A549 (cell line): ENCODE measurements around the gene HDGF.

Experiments
- BHLHE40 ChIP-seq: IDR thresholded peaks from 2 replicates; pipeline ENCODE4 v1.6.1; 2012; ENCODE audit warnings: low read depth, low read length, inconsistent platforms
- JUNB ChIP-seq: fragments of >200 bp; sonication (Bioruptor Twin); formaldehyde crosslinking; IDR thresholded peaks from 2 replicates; pipeline ENCODE4 v1.6.1; 2016
- MAX ChIP-seq: IDR thresholded peaks from 2 replicates; pipeline ENCODE4 v1.6.1; 2012
- POLR2A ChIP-seq: IDR thresholded peaks from 2 replicates; pipeline ENCODE4 v1.6.1; 2012; ENCODE audit warnings: mild to moderate bottlenecking, low read length
- RFX5 ChIP-seq: fragments of 450-650 bp; IDR thresholded peaks from 2 replicates; pipeline ENCODE4 v1.7.1; 2014; ENCODE audit warnings: antibody characterized with exemption, mild to moderate bottlenecking, moderate library complexity
- TF ChIP-seq, protein P1 (sequence below): fragments of >200 bp; sonication (Bioruptor Twin); formaldehyde crosslinking; IDR thresholded peaks from 3 replicates; pipeline ENCODE4 v1.5.1; 2016
- TF ChIP-seq, protein P2 (sequence below): fragments of >200 bp; sonication (Bioruptor Twin); formaldehyde crosslinking; IDR thresholded peaks from 3 replicates; pipeline ENCODE4 v1.6.1; 2016

DNA sequence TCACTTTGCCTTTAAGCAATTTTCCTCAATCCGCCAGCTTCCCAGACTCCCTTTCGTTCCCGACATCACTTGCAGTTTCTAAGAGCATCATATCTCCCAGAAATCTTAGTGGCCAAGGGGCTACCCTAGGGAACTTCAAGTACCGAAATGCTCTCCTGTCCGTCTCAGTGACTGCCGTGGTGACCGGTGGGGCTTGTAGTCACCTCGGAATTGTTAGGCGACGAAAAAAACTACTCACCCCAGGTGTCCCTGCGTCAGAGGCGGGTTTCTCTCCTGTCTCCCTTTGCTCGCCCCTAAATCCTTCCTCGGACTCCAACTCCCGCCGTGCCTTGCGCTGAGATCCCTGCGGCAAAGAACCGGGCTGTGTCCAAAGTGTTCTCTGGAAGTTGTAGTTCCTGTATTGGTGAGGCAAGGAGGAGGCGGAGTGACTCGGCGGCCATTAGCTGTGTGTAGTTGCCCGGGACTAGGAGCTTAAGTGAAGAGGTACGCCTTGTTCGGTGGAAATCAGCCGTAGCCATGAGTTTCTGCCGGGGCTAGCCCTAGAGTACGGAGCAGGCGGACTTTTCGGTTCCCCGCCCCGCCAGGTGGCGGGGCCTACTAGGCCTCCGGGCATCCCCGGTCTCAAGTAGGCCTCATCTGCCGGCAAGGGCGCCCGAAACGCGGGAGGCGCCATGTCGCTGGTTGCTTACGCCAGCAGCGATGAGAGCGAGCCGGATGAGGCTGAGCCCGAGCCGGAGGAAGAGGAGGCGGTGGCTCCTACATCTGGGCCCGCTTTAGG is 15.8 kb upstream of the HDGF start, which contains the start of gene PRCC:
- TF ChIP-seq, protein P1, sequence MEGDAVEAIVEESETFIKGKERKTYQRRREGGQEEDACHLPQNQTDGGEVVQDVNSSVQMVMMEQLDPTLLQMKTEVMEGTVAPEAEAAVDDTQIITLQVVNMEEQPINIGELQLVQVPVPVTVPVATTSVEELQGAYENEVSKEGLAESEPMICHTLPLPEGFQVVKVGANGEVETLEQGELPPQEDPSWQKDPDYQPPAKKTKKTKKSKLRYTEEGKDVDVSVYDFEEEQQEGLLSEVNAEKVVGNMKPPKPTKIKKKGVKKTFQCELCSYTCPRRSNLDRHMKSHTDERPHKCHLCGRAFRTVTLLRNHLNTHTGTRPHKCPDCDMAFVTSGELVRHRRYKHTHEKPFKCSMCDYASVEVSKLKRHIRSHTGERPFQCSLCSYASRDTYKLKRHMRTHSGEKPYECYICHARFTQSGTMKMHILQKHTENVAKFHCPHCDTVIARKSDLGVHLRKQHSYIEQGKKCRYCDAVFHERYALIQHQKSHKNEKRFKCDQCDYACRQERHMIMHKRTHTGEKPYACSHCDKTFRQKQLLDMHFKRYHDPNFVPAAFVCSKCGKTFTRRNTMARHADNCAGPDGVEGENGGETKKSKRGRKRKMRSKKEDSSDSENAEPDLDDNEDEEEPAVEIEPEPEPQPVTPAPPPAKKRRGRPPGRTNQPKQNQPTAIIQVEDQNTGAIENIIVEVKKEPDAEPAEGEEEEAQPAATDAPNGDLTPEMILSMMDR = no peak
- TF ChIP-seq RFX5 = 0 out of 2 replicates have a peak, but pooled peaks have one; percentile 22
- TF ChIP-seq JUNB = no peak
- peak; percentile 22 for TF ChIP-seq POLR2A
- TF ChIP-seq BHLHE40 = no peak
- TF ChIP-seq, protein P2, sequence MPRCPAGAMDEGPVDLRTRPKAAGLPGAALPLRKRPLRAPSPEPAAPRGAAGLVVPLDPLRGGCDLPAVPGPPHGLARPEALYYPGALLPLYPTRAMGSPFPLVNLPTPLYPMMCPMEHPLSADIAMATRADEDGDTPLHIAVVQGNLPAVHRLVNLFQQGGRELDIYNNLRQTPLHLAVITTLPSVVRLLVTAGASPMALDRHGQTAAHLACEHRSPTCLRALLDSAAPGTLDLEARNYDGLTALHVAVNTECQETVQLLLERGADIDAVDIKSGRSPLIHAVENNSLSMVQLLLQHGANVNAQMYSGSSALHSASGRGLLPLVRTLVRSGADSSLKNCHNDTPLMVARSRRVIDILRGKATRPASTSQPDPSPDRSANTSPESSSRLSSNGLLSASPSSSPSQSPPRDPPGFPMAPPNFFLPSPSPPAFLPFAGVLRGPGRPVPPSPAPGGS = no peak
- peak; percentile 35; the same call in 1 of the 2 replicates for TF ChIP-seq MAX
